HFF-Myc (cell line): ENCODE results near the gene MSI2.

Experiments used
- DNase-seq: peaks from one replicate; pipeline ENCODE4 v3.0.0-alpha.2; 2011; ENCODE audit warnings: low read depth; ENCODE audit errors: extremely low read depth
- H3K4me3 ChIP-seq: replicated peaks from 2 replicates; pipeline ENCODE4 v1.5.1; 2011; ENCODE audit warnings: low read depth, mild to moderate bottlenecking, control low read depth, low read length
- TF ChIP-seq, protein P1 (sequence below): IDR thresholded peaks from 2 replicates; pipeline ENCODE4 v1.5.1; 2012; ENCODE audit warnings: mild to moderate bottlenecking, low read depth, low read length, control low read depth; ENCODE audit errors: missing control alignments

Gene MSI2

DNA sequence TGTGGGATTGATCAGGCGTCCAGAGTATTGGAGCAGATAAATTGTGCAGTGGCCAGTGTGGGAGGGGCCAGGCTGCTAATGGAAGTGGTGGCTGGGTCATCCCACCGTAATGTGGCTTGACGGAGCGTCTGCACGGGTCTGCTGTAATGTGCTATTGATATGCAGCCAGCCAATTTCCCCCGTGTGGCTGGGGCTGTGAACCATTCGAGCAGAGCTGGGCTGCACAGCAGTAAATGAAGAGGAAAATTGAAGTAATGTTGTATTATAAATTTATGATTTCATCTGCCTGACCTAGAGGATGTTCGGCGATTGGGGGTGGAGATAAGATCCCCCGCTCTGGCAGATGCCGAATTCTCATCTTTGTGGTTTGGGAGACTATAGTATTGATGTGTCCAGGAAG, 367.3 kb downstream of the MSI2 start:
- TF ChIP-seq, protein P1, sequence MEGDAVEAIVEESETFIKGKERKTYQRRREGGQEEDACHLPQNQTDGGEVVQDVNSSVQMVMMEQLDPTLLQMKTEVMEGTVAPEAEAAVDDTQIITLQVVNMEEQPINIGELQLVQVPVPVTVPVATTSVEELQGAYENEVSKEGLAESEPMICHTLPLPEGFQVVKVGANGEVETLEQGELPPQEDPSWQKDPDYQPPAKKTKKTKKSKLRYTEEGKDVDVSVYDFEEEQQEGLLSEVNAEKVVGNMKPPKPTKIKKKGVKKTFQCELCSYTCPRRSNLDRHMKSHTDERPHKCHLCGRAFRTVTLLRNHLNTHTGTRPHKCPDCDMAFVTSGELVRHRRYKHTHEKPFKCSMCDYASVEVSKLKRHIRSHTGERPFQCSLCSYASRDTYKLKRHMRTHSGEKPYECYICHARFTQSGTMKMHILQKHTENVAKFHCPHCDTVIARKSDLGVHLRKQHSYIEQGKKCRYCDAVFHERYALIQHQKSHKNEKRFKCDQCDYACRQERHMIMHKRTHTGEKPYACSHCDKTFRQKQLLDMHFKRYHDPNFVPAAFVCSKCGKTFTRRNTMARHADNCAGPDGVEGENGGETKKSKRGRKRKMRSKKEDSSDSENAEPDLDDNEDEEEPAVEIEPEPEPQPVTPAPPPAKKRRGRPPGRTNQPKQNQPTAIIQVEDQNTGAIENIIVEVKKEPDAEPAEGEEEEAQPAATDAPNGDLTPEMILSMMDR, result no peak
- DNase-seq, result no peak
- no peak overlapping the region for H3K4me3 ChIP-seq

DNA sequence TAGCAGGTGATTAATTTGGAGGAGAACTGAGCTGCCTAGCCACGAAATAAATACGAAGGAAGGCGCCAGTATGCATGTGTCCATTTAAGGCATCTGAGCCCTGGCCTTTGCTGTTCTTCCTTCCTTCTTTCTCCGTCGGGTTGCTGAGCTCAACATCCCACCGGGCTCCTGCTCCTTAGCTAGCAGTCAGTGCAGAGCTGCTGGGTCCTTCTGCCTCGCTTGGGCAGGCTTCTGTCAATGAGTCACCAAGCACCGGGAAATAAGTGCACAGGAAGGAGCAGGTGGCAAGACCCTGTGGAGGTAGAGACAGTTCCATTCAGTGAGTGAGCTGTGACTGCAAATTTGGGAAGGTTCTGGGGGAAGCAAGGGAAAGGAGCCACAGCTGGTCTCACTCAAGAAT, 368.1 kb downstream of the MSI2 start:
- H3K4me3 ChIP-seq, result no peak overlapping the region
- no peak for DNase-seq
- TF ChIP-seq, protein P1, result no peak

DNA sequence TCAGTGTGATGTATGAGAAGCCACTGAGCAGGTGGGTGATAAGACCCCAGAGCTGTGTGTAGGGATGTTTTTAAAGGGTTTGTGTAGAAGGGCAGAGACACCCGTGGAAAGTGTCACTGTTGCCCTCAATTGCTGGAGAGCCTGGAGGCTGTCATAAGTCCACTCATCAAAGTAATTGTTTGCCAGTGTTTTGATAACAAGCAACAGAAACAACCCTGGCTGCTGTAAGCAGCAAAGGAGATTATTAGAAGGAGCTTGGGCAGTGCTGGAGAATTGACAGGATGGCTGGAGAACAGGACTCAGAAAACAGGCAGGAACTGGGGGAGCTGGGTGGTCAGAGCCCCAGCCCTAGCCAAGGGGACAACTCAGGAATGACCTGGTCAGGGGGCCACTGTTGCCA, 369.2 kb downstream of the MSI2 start:
- TF ChIP-seq, protein P1, result no peak
- DNase-seq, result no peak
- H3K4me3 ChIP-seq, result no peak overlapping the region

DNA sequence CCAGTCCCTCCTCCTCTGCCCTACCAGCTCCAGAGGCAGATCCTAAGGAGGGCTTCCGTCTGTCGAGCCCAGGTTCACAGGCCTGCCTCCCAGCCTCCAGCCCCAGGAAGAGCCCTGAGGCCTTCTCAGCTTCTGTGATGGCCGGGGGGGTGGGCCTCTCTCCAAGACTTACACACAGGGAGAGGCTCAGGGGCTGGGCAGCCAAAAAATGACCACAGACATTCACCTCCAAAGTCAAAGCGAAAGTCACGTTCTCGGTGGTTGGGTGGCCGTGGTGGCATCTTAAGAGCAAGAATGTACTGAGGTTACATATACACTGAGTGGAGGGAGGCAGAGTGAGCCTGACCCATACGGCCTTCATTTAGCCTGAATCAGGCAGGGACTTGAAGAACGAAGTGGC, 369.6 kb downstream of the MSI2 start:
- TF ChIP-seq, protein P1, result no peak
- DNase-seq, result no peak
- H3K4me3 ChIP-seq, result no peak overlapping the region

DNA sequence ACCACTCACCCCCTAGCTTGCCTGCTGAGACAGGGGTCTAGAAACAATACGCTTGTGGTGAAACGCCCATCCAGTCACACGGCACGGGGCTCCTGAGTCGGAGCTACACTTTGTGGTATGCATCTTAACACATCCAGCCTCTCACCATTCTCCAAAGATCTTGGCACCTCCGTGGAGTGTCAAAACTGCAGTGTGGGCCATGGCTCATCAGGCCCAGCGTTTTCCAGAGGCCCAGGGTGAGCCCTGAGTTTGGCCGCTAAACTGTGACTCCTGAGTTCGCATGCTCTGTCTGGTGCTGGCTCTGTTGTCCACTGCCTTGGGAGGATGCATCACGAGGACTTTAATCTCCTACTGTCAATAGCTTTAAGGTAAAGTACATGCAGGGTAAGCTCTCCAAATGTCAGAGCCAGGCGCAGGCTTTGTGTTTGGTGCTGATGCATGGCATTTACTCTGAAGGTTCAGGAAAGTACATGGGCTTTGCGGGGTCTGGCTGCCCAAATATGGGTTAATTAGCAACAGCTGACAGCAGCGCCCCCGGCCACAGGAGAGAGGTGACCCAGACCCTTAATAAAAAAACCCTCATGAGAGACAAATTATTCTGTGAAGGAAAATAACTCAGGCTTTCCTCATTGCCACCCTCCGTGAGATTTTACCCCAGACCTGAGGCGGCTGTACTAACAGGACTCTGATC, 370.3 kb downstream of the MSI2 start:
- no peak for DNase-seq
- no peak overlapping the region for H3K4me3 ChIP-seq
- TF ChIP-seq, protein P1, result no peak

DNA sequence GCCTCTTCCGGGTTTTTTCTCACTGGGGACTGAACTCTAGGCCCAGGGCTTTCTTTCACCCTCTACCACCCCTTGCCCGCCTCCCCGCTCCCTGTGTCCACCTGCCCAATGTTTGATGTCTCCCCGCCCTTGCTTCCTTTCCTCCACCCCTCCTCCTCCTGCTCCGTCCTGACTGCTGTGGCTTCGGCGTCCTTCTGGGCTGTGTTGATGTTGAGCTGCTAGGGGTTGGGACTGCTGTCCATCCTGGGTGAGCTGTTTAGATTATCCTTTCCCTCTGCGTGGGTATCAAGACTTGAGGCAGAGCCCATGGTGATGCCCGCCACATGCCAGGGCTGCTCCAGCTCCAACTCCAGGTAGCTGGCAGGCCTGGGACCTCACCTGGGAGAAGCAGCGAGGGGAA, 371.3 kb downstream of the MSI2 start:
- TF ChIP-seq, protein P1, result no peak
- no peak for DNase-seq
- no peak overlapping the region for H3K4me3 ChIP-seq

DNA sequence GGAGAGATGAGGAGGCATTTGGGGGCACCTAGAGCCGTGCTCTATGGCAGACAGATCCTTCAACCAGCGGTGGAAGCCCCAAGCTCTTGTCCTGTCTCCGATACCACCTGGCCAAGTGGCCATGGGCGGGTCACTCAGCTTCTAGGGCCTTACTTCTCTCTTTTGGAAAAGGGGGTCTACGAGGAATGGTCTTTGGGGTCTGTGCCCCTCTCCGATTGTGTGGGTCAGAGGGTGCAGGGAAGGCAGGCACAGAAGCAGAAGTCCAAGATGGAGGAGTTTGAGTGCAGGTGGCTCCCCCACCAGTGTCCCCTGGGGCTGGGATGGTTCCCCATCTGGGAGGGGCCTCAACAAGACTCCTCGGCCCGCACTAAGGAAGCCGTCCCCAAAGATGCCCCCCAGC, 372.1 kb downstream of the MSI2 start:
- TF ChIP-seq, protein P1, result no peak
- H3K4me3 ChIP-seq, result no peak overlapping the region
- DNase-seq, result no peak
